AG10803 (cell line): ENCODE data around the gene TTC28.
A peak's percentile ranks its signal among the peaks of the same experiment; 100 is the strongest.

Source experiments
- DNase-seq: peaks from one replicate; pipeline ENCODE4 v3.0.0; 2010; ENCODE audit warnings: low read depth
- H3K4me3 ChIP-seq: 2 replicates; pipeline ENCODE4 v1.5.1; 2011; ENCODE audit warnings: mild to moderate bottlenecking, low read length, control low read depth
- CTCF ChIP-seq: conservative IDR thresholded peaks from 2 replicates; pipeline ENCODE4 v1.5.1; 2011; ENCODE audit warnings: mild to moderate bottlenecking, low read length, control low read depth, inconsistent platforms

The TTC28 gene

GRCh38 chr22:28414913-28415312 lies 264.7 kb downstream of the TTC28 start:
- no peak for DNase-seq
- no peak for TF ChIP-seq CTCF
- no peak overlapping the region for H3K4me3 ChIP-seq

GRCh38 chr22:28413612-28414399 lies 265.8 kb downstream of the TTC28 start:
- H3K4me3 ChIP-seq, result no peak overlapping the region
- peak; percentile 37 for DNase-seq
- no peak for TF ChIP-seq CTCF

GRCh38 chr22:28412109-28412508 lies 267.5 kb downstream of the TTC28 start:
- no peak for TF ChIP-seq CTCF
- no peak for DNase-seq
- no peak overlapping the region for H3K4me3 ChIP-seq

GRCh38 chr22:28411125-28411524 lies 268.5 kb downstream of the TTC28 start:
- no peak for DNase-seq
- TF ChIP-seq CTCF, result no peak
- H3K4me3 ChIP-seq, result no peak overlapping the region

GRCh38 chr22:28410050-28410816 lies 269.4 kb downstream of the TTC28 start:
- no peak for TF ChIP-seq CTCF
- H3K4me3 ChIP-seq, result no peak overlapping the region
- peak; percentile 66 for DNase-seq

- no peak for DNase-seq
- TF ChIP-seq CTCF, result no peak
- H3K4me3 ChIP-seq, result no peak overlapping the region
Measured at GRCh38 chr22:28408709-28409108, 270.9 kb downstream of the TTC28 start.

- no peak for DNase-seq
- TF ChIP-seq CTCF, result no peak
- H3K4me3 ChIP-seq, result no peak overlapping the region
Measured at GRCh38 chr22:28407645-28408044, 272.0 kb downstream of the TTC28 start.
